ENCODE data around the gene RGP1. TPM values are rescaled to one million over a fixed set of nuclear protein-coding genes. Genes with fewer than 3 reads are reported as not detected.

The RGP1 gene
- 10 to 100 TPM; 26.9 to 29.1 TPM for total RNA-seq

GRCh38 chr9:35748858-35749514, at the start of gene RGP1, which contains the start of gene GBA2:
Gene RGP1 (plus strand): TSS chr9:35749287. CDS start chr9:35749756, 469 bp downstream.
Gene GBA2 (minus strand): TSS chr9:35749228. CDS start chr9:35748704, 524 bp downstream.
- peaks cover 32% of the 10 kb centered on the region for H3K4me1 Mint-ChIP-seq
- peak within 1 kb of the TSS; percentile 94 for H3K4me3 Mint-ChIP-seq
- H3K36me3 Mint-ChIP-seq, result peaks cover 23% of the 10 kb centered on the region
- ATAC-seq (ENCODE audit: low read depth) (peak; percentile 81), DNase-seq (peak; percentile 86)
- POLR2A ChIA-PET, result interaction anchor here (0.5 to 3.3 kb wide), 19 partner anchors 8 to 144 kb away, joined by 3 to 53 read pairs (median 6); partner anchors contain the start of genes ARHGEF39, CCDC107, CREB3 and RMRP
- no peaks in the 10 kb centered on the region for H3K9me3 Mint-ChIP-seq
- no peaks in the 10 kb centered on the region for H3K27me3 Mint-ChIP-seq
- peak within 1 kb of the TSS; percentile 91 for H3K27ac Mint-ChIP-seq

DNA sequence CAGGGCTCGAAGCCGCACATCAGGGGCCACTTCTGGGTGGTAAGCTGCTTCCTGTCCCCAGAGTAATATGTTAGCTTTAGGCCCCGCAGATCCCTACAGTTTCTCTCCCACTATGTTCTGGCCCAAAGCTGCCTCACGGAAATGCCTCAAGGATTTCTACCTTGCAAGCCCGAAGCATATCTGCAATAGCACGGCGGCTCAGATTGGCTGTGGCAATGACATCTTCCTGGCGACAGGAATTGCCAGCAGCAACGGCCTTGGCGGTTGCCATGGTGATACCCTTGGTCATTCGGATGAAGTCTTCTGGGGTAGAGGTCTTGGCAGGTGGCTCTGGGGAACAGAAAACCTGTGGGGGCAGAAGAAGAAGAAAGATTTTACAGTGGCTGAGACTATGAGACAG, 49.1 kb upstream of the RGP1 start:
- POLR2A ChIA-PET, result no interaction called here
- no peak overlapping the region for H3K27ac Mint-ChIP-seq
- no peaks in the 10 kb centered on the region for H3K27me3 Mint-ChIP-seq
- no peaks in the 10 kb centered on the region for H3K9me3 Mint-ChIP-seq
- H3K4me1 Mint-ChIP-seq, result peaks cover 5% of the 10 kb centered on the region
- no peak for DNase-seq
- peaks cover 34% of the 10 kb centered on the region for H3K36me3 Mint-ChIP-seq
- H3K4me3 Mint-ChIP-seq, result no peak overlapping the region
- ATAC-seq (ENCODE audit: low read depth), result no peak

- no peak overlapping the region for H3K27ac Mint-ChIP-seq
- no peak for ATAC-seq (ENCODE audit: low read depth)
- H3K4me1 Mint-ChIP-seq, result peaks cover 5% of the 10 kb centered on the region
- POLR2A ChIA-PET, result no interaction called here
- H3K4me3 Mint-ChIP-seq, result no peak overlapping the region
- H3K9me3 Mint-ChIP-seq, result no peaks in the 10 kb centered on the region
- no peak for DNase-seq
- H3K36me3 Mint-ChIP-seq, result peaks cover 34% of the 10 kb centered on the region
- H3K27me3 Mint-ChIP-seq, result no peaks in the 10 kb centered on the region
Measured at GRCh38 chr9:35700942-35701341, 48.1 kb upstream of the RGP1 start.

DNA sequence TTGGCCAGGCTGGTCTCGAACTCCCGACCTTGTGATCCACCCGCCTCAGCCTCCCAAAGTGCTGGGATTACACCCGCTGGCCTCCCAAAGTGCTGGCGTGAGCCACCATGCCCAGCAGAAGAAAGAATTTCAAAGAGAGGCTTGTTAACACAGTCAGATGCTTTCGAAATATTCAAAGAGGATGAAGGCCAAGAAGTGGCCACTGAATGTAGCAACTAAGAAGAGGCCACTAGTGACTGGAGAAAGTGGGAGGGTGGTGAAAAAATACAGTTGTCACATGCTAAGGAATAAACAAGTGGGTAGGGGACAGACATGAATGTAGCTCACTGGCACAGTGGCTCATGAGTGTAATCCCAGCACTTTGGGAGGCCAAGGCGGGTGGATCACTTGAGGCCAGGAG, 46.4 kb upstream of the RGP1 start:
- H3K27ac Mint-ChIP-seq, result no peak overlapping the region
- POLR2A ChIA-PET, result no interaction called here
- H3K4me3 Mint-ChIP-seq, result no peak overlapping the region
- H3K36me3 Mint-ChIP-seq, result peaks cover 36% of the 10 kb centered on the region
- no peak for DNase-seq
- H3K4me1 Mint-ChIP-seq, result no peaks in the 10 kb centered on the region
- H3K9me3 Mint-ChIP-seq, result no peaks in the 10 kb centered on the region
- ATAC-seq (ENCODE audit: low read depth), result no peak
- no peaks in the 10 kb centered on the region for H3K27me3 Mint-ChIP-seq

DNA sequence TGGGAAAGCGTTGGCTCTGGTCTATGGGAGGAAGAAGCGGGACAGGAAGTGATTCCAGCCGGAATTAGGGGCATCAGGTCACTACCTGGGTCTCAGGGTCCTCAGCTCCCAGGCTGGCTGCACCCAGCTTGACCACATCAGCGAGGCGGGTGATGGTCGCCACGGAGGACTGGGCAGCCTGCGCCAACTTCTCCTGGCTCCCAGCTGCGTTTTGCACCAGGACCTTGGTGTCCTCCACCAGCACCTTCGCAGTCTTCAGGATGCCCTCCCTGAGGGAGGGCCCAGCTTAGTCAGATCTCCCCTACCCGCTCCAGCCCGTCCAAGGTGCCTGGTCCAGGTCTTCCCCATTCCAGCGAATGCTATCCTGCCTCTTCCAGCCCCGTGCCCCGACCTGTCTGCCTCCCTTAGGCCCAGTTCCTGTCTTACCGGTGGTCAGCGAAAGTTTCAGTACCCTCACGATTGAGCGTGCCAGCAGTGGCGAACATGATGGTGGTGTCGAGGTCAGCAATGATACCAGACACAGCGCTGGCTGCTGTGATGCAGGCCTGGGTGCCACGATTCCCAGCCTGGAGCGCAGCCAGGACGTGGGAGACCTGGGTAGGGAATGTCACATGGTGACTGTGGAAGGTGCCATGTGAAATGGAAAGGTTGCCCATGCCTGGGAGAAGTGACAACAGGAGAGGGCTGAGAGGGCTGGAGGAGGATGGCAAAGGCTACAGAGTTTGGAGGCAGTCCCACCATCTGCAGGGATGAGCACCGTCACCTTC, 45.0 kb upstream of the RGP1 start:
- DNase-seq (no peak), ATAC-seq (ENCODE audit: low read depth) (no peak)
- H3K27me3 Mint-ChIP-seq, result no peaks in the 10 kb centered on the region
- no peaks in the 10 kb centered on the region for H3K4me1 Mint-ChIP-seq
- peaks cover 41% of the 10 kb centered on the region for H3K36me3 Mint-ChIP-seq
- POLR2A ChIA-PET, result interaction anchor here (1.3 kb wide), 1 partner anchor 8 kb away, joined by 3 read pairs; no protein-coding TSS in a partner anchor
- no peaks in the 10 kb centered on the region for H3K9me3 Mint-ChIP-seq
- no peak overlapping the region for H3K27ac Mint-ChIP-seq
- no peak overlapping the region for H3K4me3 Mint-ChIP-seq

DNA sequence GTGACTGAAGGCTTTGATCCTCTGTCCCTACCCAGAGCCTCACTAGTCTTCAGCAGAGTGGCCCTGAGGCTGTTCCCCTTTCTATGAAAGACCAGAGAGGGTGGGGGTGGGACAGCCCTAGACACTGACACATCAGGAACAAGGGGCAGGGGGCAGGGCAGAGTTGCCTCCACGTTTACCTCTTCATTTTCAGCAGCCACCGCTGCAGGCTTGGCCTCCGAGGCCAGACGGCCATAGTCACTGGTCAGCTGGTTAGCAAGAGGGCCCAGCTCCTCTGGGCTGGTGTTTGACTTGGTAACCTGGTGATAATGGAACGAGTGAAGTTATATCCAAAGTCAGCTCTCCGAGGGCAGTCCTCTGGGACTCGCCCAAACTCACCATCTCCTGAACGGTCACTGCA, 43.7 kb upstream of the RGP1 start:
- Mint-ChIP-seq H3K27ac (no peak overlapping the region), H3K4me3 (no peak overlapping the region), H3K36me3 (peaks cover 47% of the 10 kb centered on the region), H3K9me3 (no peaks in the 10 kb centered on the region), H3K27me3 (no peaks in the 10 kb centered on the region), H3K4me1 (no peaks in the 10 kb centered on the region)
- POLR2A ChIA-PET, result interaction anchor here (1.3 kb wide), 1 partner anchor 9 kb away, joined by 3 read pairs; no protein-coding TSS in a partner anchor
- DNase-seq, result no peak
- ATAC-seq (ENCODE audit: low read depth), result no peak

- Mint-ChIP-seq H3K27me3 (no peaks in the 10 kb centered on the region), H3K4me1 (no peaks in the 10 kb centered on the region), H3K4me3 (no peak overlapping the region), H3K36me3 (peaks cover 52% of the 10 kb centered on the region), H3K27ac (no peak overlapping the region), H3K9me3 (no peaks in the 10 kb centered on the region)
- ATAC-seq (ENCODE audit: low read depth), result peak; percentile 22
- DNase-seq, result no peak
- POLR2A ChIA-PET, result no interaction called here
Measured at GRCh38 chr9:35705836-35706430, 43.2 kb upstream of the RGP1 start.

GRCh38 chr9:35706951-35707350, 42.1 kb upstream of the RGP1 start:
- H3K27me3 Mint-ChIP-seq, result no peaks in the 10 kb centered on the region
- H3K9me3 Mint-ChIP-seq, result no peaks in the 10 kb centered on the region
- H3K4me1 Mint-ChIP-seq, result no peaks in the 10 kb centered on the region
- no peak overlapping the region for H3K4me3 Mint-ChIP-seq
- ATAC-seq (ENCODE audit: low read depth), result no peak
- POLR2A ChIA-PET, result no interaction called here
- DNase-seq, result no peak
- no peak overlapping the region for H3K27ac Mint-ChIP-seq
- peaks cover 55% of the 10 kb centered on the region for H3K36me3 Mint-ChIP-seq

- Mint-ChIP-seq H3K9me3 (no peaks in the 10 kb centered on the region), H3K36me3 (peaks cover 51% of the 10 kb centered on the region), H3K27ac (no peak overlapping the region)
Measured at GRCh38 chr9:35708146-35708545, 40.9 kb upstream of the RGP1 start.

GRCh38 chr9:35710818-35711500, 38.1 kb upstream of the RGP1 start:
- no peaks in the 10 kb centered on the region for H3K27me3 Mint-ChIP-seq
- POLR2A ChIA-PET, result no interaction called here
- H3K27ac Mint-ChIP-seq, result no peak overlapping the region
- no peaks in the 10 kb centered on the region for H3K9me3 Mint-ChIP-seq
- ATAC-seq (ENCODE audit: low read depth) (no peak), DNase-seq (no peak)
- no peak overlapping the region for H3K4me3 Mint-ChIP-seq
- peaks cover 44% of the 10 kb centered on the region for H3K36me3 Mint-ChIP-seq
- no peaks in the 10 kb centered on the region for H3K4me1 Mint-ChIP-seq

More at GRCh38 chr9:35708146-35708545, 40.9 kb upstream of the RGP1 start:
- ATAC-seq (ENCODE audit: low read depth) (no peak), DNase-seq (no peak)
- POLR2A ChIA-PET, result no interaction called here
- Mint-ChIP-seq H3K27me3 (no peaks in the 10 kb centered on the region), H3K4me1 (no peaks in the 10 kb centered on the region), H3K4me3 (no peak overlapping the region)

- H3K36me3 Mint-ChIP-seq, result peaks cover 46% of the 10 kb centered on the region
- no peak overlapping the region for H3K4me3 Mint-ChIP-seq
- no peaks in the 10 kb centered on the region for H3K9me3 Mint-ChIP-seq
- no peak overlapping the region for H3K27ac Mint-ChIP-seq
- no peaks in the 10 kb centered on the region for H3K4me1 Mint-ChIP-seq
- ATAC-seq (ENCODE audit: low read depth), result no peak
- H3K27me3 Mint-ChIP-seq, result no peaks in the 10 kb centered on the region
- POLR2A ChIA-PET, result interaction anchor here (1.0 to 1.2 kb wide), 2 partner anchors 17 to 19 kb away, joined by 3 to 4 read pairs; no protein-coding TSS in a partner anchor
- no peak for DNase-seq
Measured at GRCh38 chr9:35711501-35712428, 37.3 kb upstream of the RGP1 start.

DNA sequence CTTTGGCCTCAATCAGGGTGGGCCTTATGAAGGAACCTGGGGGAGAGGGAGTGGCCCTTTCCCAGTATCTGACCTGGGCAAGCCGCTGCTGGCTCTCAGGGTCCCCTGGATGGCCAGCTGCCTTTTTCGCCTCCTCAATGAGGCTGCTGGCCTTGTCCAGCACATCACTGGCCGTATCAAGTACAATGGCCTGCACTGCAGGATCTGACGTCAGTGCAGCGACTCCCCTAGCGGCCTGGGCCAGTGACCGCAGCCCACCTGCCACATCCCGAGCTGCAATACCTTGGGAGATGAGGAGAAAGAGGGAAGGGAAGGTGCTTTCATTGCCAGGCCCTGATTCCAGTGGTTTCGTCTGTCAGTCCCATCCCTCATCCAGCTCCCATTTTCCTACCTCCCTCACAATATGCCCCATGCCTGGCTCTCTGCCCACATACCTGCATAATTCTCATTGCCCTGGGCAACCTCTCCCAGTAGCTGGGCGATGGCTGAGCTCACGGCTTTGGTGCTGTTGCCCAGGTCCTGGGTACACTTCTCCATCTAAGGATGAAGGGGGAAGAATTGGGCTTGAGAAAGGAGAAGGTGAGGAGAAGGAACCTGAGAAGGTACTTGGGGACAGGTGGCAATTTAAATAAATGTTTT, 36.2 kb upstream of the RGP1 start:
- no peaks in the 10 kb centered on the region for H3K9me3 Mint-ChIP-seq
- DNase-seq (no peak), ATAC-seq (ENCODE audit: low read depth) (no peak)
- H3K4me1 Mint-ChIP-seq, result no peaks in the 10 kb centered on the region
- H3K27ac Mint-ChIP-seq, result no peak overlapping the region
- POLR2A ChIA-PET, result interaction anchor here (1.0 to 1.2 kb wide), 2 partner anchors 16 to 18 kb away, joined by 3 to 4 read pairs; no protein-coding TSS in a partner anchor
- H3K27me3 Mint-ChIP-seq, result no peaks in the 10 kb centered on the region
- H3K36me3 Mint-ChIP-seq, result peaks cover 40% of the 10 kb centered on the region
- H3K4me3 Mint-ChIP-seq, result no peak overlapping the region

All from activated naive CD8-positive, alpha-beta T cell treated with anti-CD3 and anti-CD28 coated beads, Interleukin-2, amount 10 ng/mL, durations not matched to agents 7 days and 5 days (primary cell).